ENCODE results near the gene GCH1. TPM values are rescaled to one million over a fixed set of nuclear protein-coding genes. Genes with fewer than 3 reads are reported as not detected.

Gene GCH1, protein sequence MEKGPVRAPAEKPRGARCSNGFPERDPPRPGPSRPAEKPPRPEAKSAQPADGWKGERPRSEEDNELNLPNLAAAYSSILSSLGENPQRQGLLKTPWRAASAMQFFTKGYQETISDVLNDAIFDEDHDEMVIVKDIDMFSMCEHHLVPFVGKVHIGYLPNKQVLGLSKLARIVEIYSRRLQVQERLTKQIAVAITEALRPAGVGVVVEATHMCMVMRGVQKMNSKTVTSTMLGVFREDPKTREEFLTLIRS
- 10 to 100 TPM; 28.4 to 30.2 TPM for total RNA-seq
- polyA plus RNA-seq: 10 to 100 TPM; 30.8 to 31.9 TPM

DNA sequence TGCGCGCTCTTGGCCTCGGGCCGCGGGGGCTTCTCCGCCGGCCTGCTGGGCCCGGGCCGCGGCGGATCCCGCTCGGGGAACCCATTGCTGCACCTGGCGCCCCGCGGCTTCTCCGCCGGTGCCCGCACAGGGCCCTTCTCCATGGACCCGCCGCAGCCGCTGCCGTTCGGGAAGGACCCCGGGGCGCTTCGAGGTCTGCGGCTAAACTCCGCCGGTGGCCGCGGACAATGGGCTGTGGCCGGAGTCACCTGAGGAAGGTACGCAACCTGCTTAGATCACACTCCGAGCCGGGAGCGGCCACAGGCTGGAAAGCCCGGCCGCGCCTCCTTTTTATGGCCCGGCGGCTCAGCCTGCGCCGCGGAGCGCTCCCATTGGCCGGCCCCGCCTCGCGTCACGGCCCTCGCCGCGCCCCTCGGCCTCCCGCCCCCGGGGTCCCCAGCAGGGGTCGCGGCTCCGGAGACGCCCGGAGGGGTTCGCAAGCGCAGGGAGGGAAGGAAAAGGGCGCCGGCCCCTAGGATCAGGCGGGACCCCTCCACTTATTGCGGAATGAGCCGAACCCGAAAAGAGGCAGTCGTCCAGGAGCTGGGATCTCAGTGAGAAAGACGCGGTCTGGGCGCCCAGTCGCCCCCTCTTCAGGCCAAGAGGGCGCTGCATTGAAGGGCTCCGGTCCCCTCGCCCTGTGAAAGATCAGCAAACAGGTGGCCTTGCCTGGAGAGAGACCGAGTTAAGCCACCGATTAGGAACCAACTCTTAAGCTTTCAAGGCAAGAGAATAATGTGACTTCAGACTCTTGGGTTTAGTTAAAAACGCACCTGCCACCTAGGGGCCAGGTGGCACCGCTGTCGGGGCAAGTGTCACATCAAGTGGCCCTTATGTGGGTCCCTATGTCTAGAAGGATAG is at the start of gene GCH1:
TSS of gene GCH1 (minus strand) at position 306 of the 900 bp plus-strand sequence. CDS start at position 143, 163 bp downstream.
- peak within 1 kb of the TSS; percentile 96 for H3K27ac ChIP-seq (ENCODE audit: low read depth, low read length)
- H3K27me3 Mint-ChIP-seq: no peaks in the 10 kb centered on the region
- intact Hi-C loops (cut with micrococcal nuclease): loop anchor here (1.0 to 10.0 kb wide), 12 partner anchors 21 to 682 kb away; partner anchors contain the start of genes CDKN3, CNIH1, GMFB and KTN1
- peaks cover 0 to 6% of the 10 kb centered on the region in 2 donors for H3K36me3 Mint-ChIP-seq
- peak within 1 kb of the TSS; percentile 90 to 96 (median 92) for H3K4me3 Mint-ChIP-seq
- no peaks in the 10 kb centered on the region for H3K9me3 ChIP-seq (ENCODE audit: control insufficient read depth in 1 of 2, low read length in 2 of 2)
- H3K4me3 ChIP-seq (ENCODE audit: low read length in 2 of 2): peak within 1 kb of the TSS; percentile 37 to 99
- H3K27ac Mint-ChIP-seq: peak within 1 kb of the TSS; percentile 89 to 96 (median 94)
- no peaks in the 10 kb centered on the region for H3K9me3 Mint-ChIP-seq
- no peaks in the 10 kb centered on the region for H3K36me3 ChIP-seq (ENCODE audit: insufficient read depth, low read length)
- ChIA-PET POLR2A (ENCODE audit: partially characterized antibody) (interaction anchor here (0.7 to 4.7 kb wide), 21 partner anchors 7 to 1751 kb away, joined by 3 to 44 read pairs (median 3); partner anchors contain the start of genes CDKN3, MAPK1IP1L, PELI2 and SAMD4A), CTCF (ENCODE audit: partially characterized antibody) (interaction anchor here (0.5 to 4.3 kb wide), 26 partner anchors 9 to 338 kb away, joined by 3 to 41 read pairs (median 4); partner anchors contain the start of gene MAPK1IP1L)
- DNase-seq: peak; percentile 73 to 83 (median 77)
- no peaks in the 10 kb centered on the region for H3K27me3 ChIP-seq (ENCODE audit: insufficient read depth, low read length)
- H3K4me1 Mint-ChIP-seq: peaks cover 14 to 34% (median 26%) of the 10 kb centered on the region in 4 donors
- peaks cover 27% of the 10 kb centered on the region for H3K4me1 ChIP-seq (ENCODE audit: insufficient read depth, low read length)

DNA sequence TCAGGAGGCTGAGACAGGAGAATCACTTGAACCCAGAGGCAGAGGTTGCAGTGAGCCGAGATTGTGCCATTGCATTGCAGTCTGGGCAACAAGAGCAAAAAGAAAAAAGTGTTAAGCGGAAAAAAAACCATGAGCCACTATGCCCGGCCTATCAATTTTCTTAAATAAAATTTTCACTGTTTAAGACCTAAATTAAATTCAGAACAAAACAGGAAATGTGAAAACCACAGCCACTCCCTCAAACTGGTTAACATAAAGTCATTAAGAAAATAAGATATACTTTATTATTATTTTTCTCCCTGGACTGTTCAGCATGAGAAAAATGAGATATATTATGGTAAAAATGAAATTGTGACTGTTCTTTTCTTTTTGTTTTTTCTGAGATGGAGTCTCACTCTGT is 44.6 kb upstream of the GCH1 start:
- ChIA-PET POLR2A (ENCODE audit: partially characterized antibody) (no interaction called here), CTCF (ENCODE audit: partially characterized antibody) (interaction anchor here (1.4 kb wide), 1 partner anchor 44 kb away, joined by 3 read pairs; the partner anchor contains the start of gene GCH1)
- intact Hi-C loops (cut with micrococcal nuclease): no loop called here
- Mint-ChIP-seq H3K9me3 (peaks cover 0 to 9% (median 3%) of the 10 kb centered on the region in 8 donors), H3K36me3 (peaks cover 0 to 3% of the 10 kb centered on the region in 2 donors), H3K4me3 (peak overlapping the region in 3 of 8 donors; percentile 53 to 65 (median 55)), H3K4me1 (peaks cover 5 to 24% (median 7%) of the 10 kb centered on the region in 4 donors), H3K27me3 (no peaks in the 10 kb centered on the region), H3K27ac (peak overlapping the region in 3 of 7 donors; percentile 22 to 87 (median 70))
- DNase-seq: peak in 4 of 5 donors; percentile 1 to 16 (median 12)
- no peaks in the 10 kb centered on the region for H3K36me3 ChIP-seq (ENCODE audit: insufficient read depth, low read length)
- no peak overlapping the region for H3K27ac ChIP-seq (ENCODE audit: low read depth, low read length)
- H3K4me1 ChIP-seq (ENCODE audit: insufficient read depth, low read length): peaks cover 26% of the 10 kb centered on the region
- no peaks in the 10 kb centered on the region for H3K9me3 ChIP-seq (ENCODE audit: control insufficient read depth in 1 of 2, low read length in 2 of 2)
- H3K27me3 ChIP-seq (ENCODE audit: insufficient read depth, low read length): no peaks in the 10 kb centered on the region
- H3K4me3 ChIP-seq (ENCODE audit: low read length in 2 of 2): no peak overlapping the region

DNA sequence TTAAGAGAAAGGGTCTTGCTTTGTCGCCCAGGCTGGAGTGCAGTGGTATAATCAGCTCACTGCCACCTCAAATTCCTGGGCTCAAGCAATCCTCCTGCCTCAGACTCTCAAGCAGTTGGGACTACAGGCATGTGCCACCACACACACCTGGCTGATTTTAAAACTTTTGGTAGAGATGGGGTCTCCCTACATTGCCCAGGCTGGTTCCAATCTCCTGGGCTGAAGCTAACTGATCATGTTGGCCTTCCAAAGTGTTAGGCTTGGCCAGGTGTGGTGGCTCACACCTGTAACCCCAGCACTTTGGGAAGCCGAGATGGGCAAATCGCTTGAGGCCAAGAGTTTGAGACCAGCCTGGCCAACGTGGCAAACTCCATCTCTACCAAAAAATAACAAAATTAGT is 43.9 kb upstream of the GCH1 start:
- H3K27ac ChIP-seq (ENCODE audit: low read depth, low read length): no peak overlapping the region
- Mint-ChIP-seq H3K9me3 (peaks cover 0 to 9% (median 3%) of the 10 kb centered on the region in 8 donors), H3K36me3 (peaks cover 0 to 3% of the 10 kb centered on the region in 2 donors), H3K4me3 (no peak overlapping the region), H3K27ac (peak overlapping the region in 2 of 7 donors; percentile 55 to 66), H3K27me3 (no peaks in the 10 kb centered on the region), H3K4me1 (peaks cover 5 to 24% (median 7%) of the 10 kb centered on the region in 4 donors)
- H3K36me3 ChIP-seq (ENCODE audit: insufficient read depth, low read length): no peaks in the 10 kb centered on the region
- intact Hi-C loops (cut with micrococcal nuclease): no loop called here
- no peaks in the 10 kb centered on the region for H3K27me3 ChIP-seq (ENCODE audit: insufficient read depth, low read length)
- POLR2A ChIA-PET (ENCODE audit: partially characterized antibody): no interaction called here
- peaks cover 26% of the 10 kb centered on the region for H3K4me1 ChIP-seq (ENCODE audit: insufficient read depth, low read length)
- no peak for DNase-seq
- CTCF ChIA-PET (ENCODE audit: partially characterized antibody): interaction anchor here (1.0 kb wide), 1 partner anchor 43 kb away, joined by 5 read pairs; no protein-coding TSS in a partner anchor
- H3K4me3 ChIP-seq (ENCODE audit: low read length in 2 of 2): no peak overlapping the region
- H3K9me3 ChIP-seq (ENCODE audit: control insufficient read depth in 1 of 2, low read length in 2 of 2): no peaks in the 10 kb centered on the region

DNA sequence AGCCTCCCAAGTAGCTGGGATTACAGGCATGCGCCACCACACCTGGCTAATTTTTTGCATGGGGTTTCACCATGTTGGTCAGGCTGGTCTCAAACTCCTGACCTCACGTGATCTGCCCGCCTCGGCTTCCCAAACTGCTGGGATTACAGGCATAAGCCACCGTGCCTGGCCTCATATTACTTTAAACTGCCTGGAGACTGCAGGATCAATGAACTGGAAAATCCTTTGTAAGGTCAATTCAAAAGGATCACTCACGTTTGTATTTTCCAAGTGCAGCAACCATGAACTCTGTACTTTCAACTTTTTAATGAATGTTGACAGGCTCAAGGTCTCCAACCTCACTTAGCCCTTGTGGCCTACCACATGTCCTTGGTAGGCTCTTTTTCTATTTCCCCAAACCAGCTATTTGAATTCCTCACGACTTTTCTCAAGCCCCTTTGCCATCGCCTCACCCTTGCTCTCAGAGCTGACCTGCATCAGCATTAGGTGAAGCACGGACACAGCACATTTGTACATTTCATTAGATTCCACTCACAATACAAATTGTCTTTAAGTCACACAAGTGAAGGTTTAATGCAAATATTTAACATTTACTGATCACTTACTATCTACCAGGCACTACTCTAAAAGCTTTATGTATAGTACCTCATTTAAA is 42.2 kb upstream of the GCH1 start:
- DNase-seq: no peak
- peaks cover 0 to 9% (median 2%) of the 10 kb centered on the region in 8 donors for H3K9me3 Mint-ChIP-seq
- ChIA-PET POLR2A (ENCODE audit: partially characterized antibody) (no interaction called here), CTCF (ENCODE audit: partially characterized antibody) (no interaction called here)
- Histone ChIP-seq H3K4me3 (ENCODE audit: low read length in 2 of 2) (no peak overlapping the region), H3K36me3 (ENCODE audit: insufficient read depth, low read length) (no peaks in the 10 kb centered on the region), H3K27ac (ENCODE audit: low read depth, low read length) (no peak overlapping the region), H3K27me3 (ENCODE audit: insufficient read depth, low read length) (no peaks in the 10 kb centered on the region), H3K4me1 (ENCODE audit: insufficient read depth, low read length) (peaks cover 26% of the 10 kb centered on the region), H3K9me3 (ENCODE audit: control insufficient read depth in 1 of 2, low read length in 2 of 2) (no peaks in the 10 kb centered on the region)
- peak overlapping the region in 1 of 7 donors; percentile 68 for H3K27ac Mint-ChIP-seq
- H3K27me3 Mint-ChIP-seq: no peaks in the 10 kb centered on the region
- H3K4me1 Mint-ChIP-seq: peaks cover 5 to 24% (median 7%) of the 10 kb centered on the region in 4 donors
- intact Hi-C loops (cut with micrococcal nuclease): no loop called here
- H3K36me3 Mint-ChIP-seq: peaks cover 0 to 3% of the 10 kb centered on the region in 2 donors
- H3K4me3 Mint-ChIP-seq: no peak overlapping the region

DNA sequence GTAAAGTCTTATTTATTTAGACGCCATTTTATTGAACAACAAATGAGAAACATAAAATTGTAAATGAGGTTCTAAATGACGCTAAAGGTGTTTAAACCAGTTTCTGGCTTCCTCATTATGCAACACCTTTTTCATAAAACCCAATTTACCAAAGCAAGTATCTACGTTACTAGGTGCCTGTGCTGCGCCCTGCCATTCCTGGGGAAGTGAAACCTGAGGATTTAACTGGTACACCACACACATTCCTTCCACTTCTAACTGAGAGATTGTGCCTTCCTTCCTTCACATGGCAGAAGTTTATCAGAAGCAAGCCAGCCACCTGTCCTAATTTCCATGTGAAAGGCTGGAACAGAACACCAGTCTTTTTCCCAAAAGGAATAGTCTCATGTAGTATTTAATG is 40.3 kb upstream of the GCH1 start:
- Histone ChIP-seq H3K4me1 (ENCODE audit: insufficient read depth, low read length) (peaks cover 20% of the 10 kb centered on the region), H3K27me3 (ENCODE audit: insufficient read depth, low read length) (no peaks in the 10 kb centered on the region), H3K27ac (ENCODE audit: low read depth, low read length) (no peak overlapping the region), H3K36me3 (ENCODE audit: insufficient read depth, low read length) (no peaks in the 10 kb centered on the region), H3K4me3 (ENCODE audit: low read length in 2 of 2) (no peak overlapping the region), H3K9me3 (ENCODE audit: control insufficient read depth in 1 of 2, low read length in 2 of 2) (no peaks in the 10 kb centered on the region)
- peaks cover 0 to 2% (median 0%) of the 10 kb centered on the region in 8 donors for H3K9me3 Mint-ChIP-seq
- ChIA-PET CTCF (ENCODE audit: partially characterized antibody) (no interaction called here), POLR2A (ENCODE audit: partially characterized antibody) (no interaction called here)
- H3K4me3 Mint-ChIP-seq: no peak overlapping the region
- H3K36me3 Mint-ChIP-seq: peaks cover 3% of the 10 kb centered on the region in 2 donors
- no peak overlapping the region for H3K27ac Mint-ChIP-seq
- intact Hi-C loops (cut with micrococcal nuclease): no loop called here
- no peak for DNase-seq
- peaks cover 5 to 17% (median 6%) of the 10 kb centered on the region in 4 donors for H3K4me1 Mint-ChIP-seq
- H3K27me3 Mint-ChIP-seq: no peaks in the 10 kb centered on the region

DNA sequence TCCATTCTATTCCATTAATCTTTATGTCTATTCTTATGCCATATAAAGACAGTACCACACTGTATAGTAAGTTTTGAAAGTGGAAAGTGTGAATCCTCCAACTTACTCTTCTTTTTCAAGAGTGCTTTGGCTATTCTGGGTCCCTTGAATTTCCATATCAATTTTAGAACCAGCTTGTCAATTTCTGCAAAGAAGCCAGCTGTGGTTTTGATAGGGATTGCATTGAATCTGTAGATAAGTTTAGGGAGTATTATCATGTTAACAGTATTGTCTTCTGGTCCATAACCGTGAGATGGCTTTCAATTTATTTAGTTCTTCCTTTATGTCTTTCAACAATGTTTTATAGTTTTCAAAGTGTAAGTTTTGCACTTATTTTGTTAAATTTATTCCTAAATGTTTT is 34.2 kb upstream of the GCH1 start:
- Mint-ChIP-seq H3K4me1 (no peaks in the 10 kb centered on the region), H3K27ac (no peak overlapping the region)
- POLR2A ChIA-PET (ENCODE audit: partially characterized antibody): no interaction called here

More for the DNA sequence above, 34.2 kb upstream of the GCH1 start:
- no peaks in the 10 kb centered on the region for H3K27me3 ChIP-seq (ENCODE audit: insufficient read depth, low read length)
- no peaks in the 10 kb centered on the region for H3K27me3 Mint-ChIP-seq
- H3K36me3 ChIP-seq (ENCODE audit: insufficient read depth, low read length): no peaks in the 10 kb centered on the region
- no peak for DNase-seq
- CTCF ChIA-PET (ENCODE audit: partially characterized antibody): no interaction called here
- H3K27ac ChIP-seq (ENCODE audit: low read depth, low read length): no peak overlapping the region
- peaks cover 0 to 3% of the 10 kb centered on the region in 2 donors for H3K36me3 Mint-ChIP-seq
- no peaks in the 10 kb centered on the region for H3K9me3 Mint-ChIP-seq
- no peak overlapping the region for H3K4me3 ChIP-seq (ENCODE audit: low read length in 2 of 2)
- H3K9me3 ChIP-seq (ENCODE audit: control insufficient read depth in 1 of 2, low read length in 2 of 2): no peaks in the 10 kb centered on the region
- no peak overlapping the region for H3K4me3 Mint-ChIP-seq
- no peaks in the 10 kb centered on the region for H3K4me1 ChIP-seq (ENCODE audit: insufficient read depth, low read length)
- intact Hi-C loops (cut with micrococcal nuclease): no loop called here

Data from CD4-positive, alpha-beta memory T cell (primary cell).